GM21576 (cell line): ENCODE results near the gene ABCF3.
A peak's percentile ranks its signal among the peaks of the same experiment; 100 is the strongest.

Experiments
- ATAC-seq: cut with Tn5 transposase; IDR thresholded peaks from one replicate; pipeline ENCODE4 v1.9.1; 2021; ENCODE audit warnings: mild to moderate bottlenecking, moderate library complexity; ENCODE audit not compliant: unreplicated experiment

ABCF3 gene

GRCh38 chr3:184184546-184185230, 1.3 kb upstream of the ABCF3 start:
- ATAC-seq, result no peak

GRCh38 chr3:184185461-184186183, 377 bp upstream of the ABCF3 start:
- ATAC-seq, result peak; percentile 89

- ATAC-seq, result no peak
Observed at GRCh38 chr3:184186902-184187207, 856 bp downstream of the ABCF3 start.

- ATAC-seq, result no peak
Observed at GRCh38 chr3:184188080-184188479, 2.1 kb downstream of the ABCF3 start.

- no peak for ATAC-seq
Observed at GRCh38 chr3:184189421-184189820, 3.4 kb downstream of the ABCF3 start.

GRCh38 chr3:184192889-184193288, 6.9 kb downstream of the ABCF3 start:
- ATAC-seq, result no peak

GRCh38 chr3:184193991-184194539, 8.1 kb downstream of the ABCF3 start:
- ATAC-seq, result no peak

- ATAC-seq, result no peak
Observed at GRCh38 chr3:184196536-184196935, 10.5 kb downstream of the ABCF3 start.

- ATAC-seq, result no peak
Observed at GRCh38 chr3:184198509-184198908, 12.5 kb downstream of the ABCF3 start.

- no peak for ATAC-seq
Observed at GRCh38 chr3:184200825-184201224, 14.8 kb downstream of the ABCF3 start.

- no peak for ATAC-seq
Observed at GRCh38 chr3:184203526-184203925, 17.5 kb downstream of the ABCF3 start.

- no peak for ATAC-seq
Observed at GRCh38 chr3:184209146-184209923, 23.3 kb downstream of the ABCF3 start.

GRCh38 chr3:184211297-184211696, 25.3 kb downstream of the ABCF3 start:
- ATAC-seq, result no peak

- no peak for ATAC-seq
Observed at GRCh38 chr3:184211718-184212117, 25.7 kb downstream of the ABCF3 start.

- ATAC-seq, result no peak
Observed at GRCh38 chr3:184218814-184219213, 32.8 kb downstream of the ABCF3 start.

- ATAC-seq, result no peak
Observed at GRCh38 chr3:184222521-184222920, 36.5 kb downstream of the ABCF3 start.

- no peak for ATAC-seq
Observed at GRCh38 chr3:184223946-184224345, 37.9 kb downstream of the ABCF3 start.

- ATAC-seq, result peak; percentile 43
Observed at GRCh38 chr3:184227481-184227935, 41.5 kb downstream of the ABCF3 start.

GRCh38 chr3:184228376-184229137, 42.6 kb downstream of the ABCF3 start:
- no peak for ATAC-seq

GRCh38 chr3:184229394-184230080, 43.5 kb downstream of the ABCF3 start, which contains the start of gene VWA5B2:
Gene VWA5B2 (plus strand): TSS chr3:184229585. CDS start chr3:184230529, 944 bp downstream.
- ATAC-seq, result peak; percentile 69
